Stimulated activated CD4-positive, alpha-beta T cell treated with anti-CD3 and anti-CD28 coated beads, Interleukin-4, amount 100 ng/mL, for 48 hours (primary cell): ENCODE data around the gene TRIM29.

Source experiments
- DNase-seq, 2 donors: peaks; one replicate each; pipeline ENCODE4 v3.0.0-alpha.2; 2020; ENCODE audit warnings: low read depth in 2 of 2

Gene TRIM29

GRCh38 chr11:120122924-120123683, 14.8 kb downstream of the TRIM29 start:
- no peak for DNase-seq

GRCh38 chr11:120121914-120122473, 15.9 kb downstream of the TRIM29 start:
- no peak for DNase-seq

GRCh38 chr11:120121336-120121735, 16.6 kb downstream of the TRIM29 start:
- DNase-seq: no peak

GRCh38 chr11:120120805-120121335, 17.0 kb downstream of the TRIM29 start:
- no peak for DNase-seq

- no peak for DNase-seq
Observed at GRCh38 chr11:120119121-120119520, 18.8 kb downstream of the TRIM29 start.

GRCh38 chr11:120117991-120118390, 19.9 kb downstream of the TRIM29 start:
- no peak for DNase-seq

GRCh38 chr11:120116966-120117365, 20.9 kb downstream of the TRIM29 start:
- no peak for DNase-seq

GRCh38 chr11:120115272-120116000, 22.5 kb downstream of the TRIM29 start:
- DNase-seq: no peak

- no peak for DNase-seq
Observed at GRCh38 chr11:120112174-120112796, 25.6 kb downstream of the TRIM29 start.

GRCh38 chr11:120109531-120109930, 28.4 kb downstream of the TRIM29 start:
- DNase-seq: no peak

- no peak for DNase-seq
Observed at GRCh38 chr11:120108785-120109168, 29.1 kb downstream of the TRIM29 start.

- peak; percentile 46 to 65 for DNase-seq
Observed at GRCh38 chr11:120108154-120108784, 29.6 kb downstream of the TRIM29 start.

- no peak for DNase-seq
Observed at GRCh38 chr11:120107692-120108091, 30.2 kb downstream of the TRIM29 start.

- DNase-seq: no peak
Observed at GRCh38 chr11:120106354-120107150, 31.4 kb downstream of the TRIM29 start.

GRCh38 chr11:120105576-120105975, 32.3 kb downstream of the TRIM29 start:
- no peak for DNase-seq

- DNase-seq: no peak
Observed at GRCh38 chr11:120104041-120104565, 33.8 kb downstream of the TRIM29 start.

- DNase-seq: no peak
Observed at GRCh38 chr11:120102864-120103122, 35.1 kb downstream of the TRIM29 start.

- no peak for DNase-seq
Observed at GRCh38 chr11:120102050-120102863, 35.7 kb downstream of the TRIM29 start.

GRCh38 chr11:120098503-120099020, 39.4 kb downstream of the TRIM29 start:
- no peak for DNase-seq
